Ovary (tissue), 10 donors: ENCODE measurements around the gene OR5T1. TPM values are rescaled to one million over a fixed set of nuclear protein-coding genes. Genes with fewer than 3 reads are reported as not detected.

Source experiments
- DNase-seq, 5 donors: peaks; one replicate each; pipeline ENCODE4 v3.0.0-alpha.2; 2019 to 2020
- H3K27ac ChIP-seq, 2 donors: fragments of 200-600 bp; one replicate each; pipeline versions ENCODE4 v1.5.1 to v1.8.0; 2019 to 2022
- H3K27me3 ChIP-seq: fragments of 200-600 bp; one replicate; pipeline ENCODE4 v1.8.0; 2022
- H3K36me3 ChIP-seq: fragments of 200-600 bp; sonication (generic); one replicate; pipeline ENCODE4 v1.5.1; 2019
- H3K4me1 ChIP-seq: one replicate; pipeline ENCODE4 v1.8.1; 2013; ENCODE audit warnings: mild to moderate bottlenecking, moderate library complexity; ENCODE audit not compliant: insufficient read depth
- H3K4me3 ChIP-seq: fragments of 200-600 bp; sonication (generic); one replicate; pipeline ENCODE4 v1.5.1; 2017
- H3K9me3 ChIP-seq, 2 donors: fragments of 200-600 bp in 1 of 2; sonication (generic) in 1 of 2; one replicate each; pipeline versions ENCODE4 v1.5.1 to v1.8.1; 2013 to 2019; ENCODE audit warnings: mild to moderate bottlenecking in 1 of 2, moderate library complexity in 1 of 2
- CTCF ChIP-seq, 3 donors: fragments of 450-650 bp in 2 of 3; fragments of 200-600 bp in 1 of 3; IDR thresholded peaks; one replicate each; pipeline versions ENCODE4 v1.5.1 to v1.8.0; 2016 to 2022; ENCODE audit warnings: antibody characterized with exemption in 3 of 3, mild to moderate bottlenecking in 1 of 3
- EP300 ChIP-seq: sonication (generic); formaldehyde crosslinking; IDR thresholded peaks from one replicate; pipeline ENCODE4 v1.6.1; 2017; ENCODE audit warnings: antibody characterized with exemption
- POLR2A ChIP-seq: fragments of 450-650 bp; IDR thresholded peaks from one replicate; pipeline ENCODE4 v1.6.1; 2017; ENCODE audit warnings: antibody characterized with exemption, mild to moderate bottlenecking, moderate library complexity
- WGBS, 3 donors: extraction: QIAGEN DNeasy Blood & Tissue Kit in 1 of 3; methylation state at CpG; one replicate each; pipeline versions ENCODE4 v1.1.5 to v1.1.7; 2013 to 2017; 5-methylcytosine and 5-hydroxymethylcytosine counted together
- intact Hi-C, 4 donors: fragments of 100-400 bp; cut with DNase I; formaldehyde crosslinking; loops; one replicate each; pipeline versions ENCODE4 v1.11.0 to v1.15.1; 2022 to 2023
- long read RNA-seq, 3 donors: library from polyadenylated mRNA in 2 of 3; unstranded in 2 of 3; transcript quantifications; one replicate each; pipeline ENCODE4 v2.0.0 and lab custom pipeline, GENCODE V29; 2021 to 2026
- polyA plus RNA-seq, 2 donors: library from polyadenylated mRNA; stranded (reverse); fragments of 200-250 nt in 1 of 2; fragments of 350-450 nt in 1 of 2; fragmentation: Illumina TruSeq in 1 of 2; extraction: RNeasy Lipid Tissue Mini Kit (QIAGEN cat#74804) in 1 of 2; gene quantifications; one replicate each; pipeline ENCODE4 v1.2.3, GENCODE V29; 2013 to 2014
- total RNA-seq, 7 donors: library from RNA; depleted of rRNA in 2 of 7; stranded (reverse); fragments of >200 nt in 2 of 7; fragmentation: NEBNext Ultra II Directional in 3 of 7; extraction: Animal tissue kit (Norgen Biotek cat#: 25700) in 3 of 7; gene quantifications; one replicate each; pipeline versions ENCODE4 v1.1.0 to v1.2.4, GENCODE V29; 2016 to 2023
- donor health status: DM: no; HTN: no; CAD: no; lungs with moderate emphysema.
- donor health status: DM: no; HTN: no; CAD: no.
- donor health status: Bipolar disorder and iron deficiency.
- donor health status: DM: yes; HTN: yes; CAD: no.
- donor health status: DM: no; HTN: no; CAD: no.
- donor health status: DM: yes; HTN: yes; CAD: no.

The OR5T1 gene
- not detected for total RNA-seq
- polyA plus RNA-seq = not detected
- long read RNA-seq, donor 1 = 0 reads
- long read RNA-seq, donor 2 = 0 reads
- long read RNA-seq, donor 3 = 0 reads

- no peak for DNase-seq
- no peak within 1 kb of the TSS for H3K4me3 ChIP-seq
- TF ChIP-seq CTCF (IDR thresholded peaks at IDR 0.05) = no peak
- no peak for TF ChIP-seq POLR2A
- TF ChIP-seq EP300 = no peak
- intact Hi-C loops = no loop called here
- no peaks in the 10 kb centered on the region for H3K36me3 ChIP-seq
- H3K9me3 ChIP-seq = no peaks in the 10 kb centered on the region
- H3K27me3 ChIP-seq = no peaks in the 10 kb centered on the region
- H3K4me1 ChIP-seq = no peaks in the 10 kb centered on the region
- H3K27ac ChIP-seq = no peak within 1 kb of the TSS
Observed at GRCh38 chr11:56273854-56274253, at the start of gene OR5T1. Gene OR5T1 (plus strand): TSS chr11:56274154. CDS start chr11:56275639, 1,485 bp downstream.

- intact Hi-C loops = no loop called here
- Histone ChIP-seq H3K9me3 (no peaks in the 10 kb centered on the region), H3K4me1 (no peaks in the 10 kb centered on the region), H3K27me3 (no peaks in the 10 kb centered on the region), H3K4me3 (no peak within 1 kb of the TSS), H3K27ac (no peak within 1 kb of the TSS), H3K36me3 (no peaks in the 10 kb centered on the region)
- no peak for TF ChIP-seq EP300
- no peak for TF ChIP-seq POLR2A
- no peak for TF ChIP-seq CTCF (IDR thresholded peaks at IDR 0.05)
- no peak for DNase-seq
- WGBS, 3 donors = 44 to 53% (median 50%) methylated on average over 1 of the region's 1 CpG
Observed at GRCh38 chr11:56234155-56234554, 39.8 kb upstream of the OR5T1 start, which contains the start of gene OR5T2. Gene OR5T2 (minus strand): TSS chr11:56234255. CDS start chr11:56233062, 1,193 bp downstream.

DNA sequence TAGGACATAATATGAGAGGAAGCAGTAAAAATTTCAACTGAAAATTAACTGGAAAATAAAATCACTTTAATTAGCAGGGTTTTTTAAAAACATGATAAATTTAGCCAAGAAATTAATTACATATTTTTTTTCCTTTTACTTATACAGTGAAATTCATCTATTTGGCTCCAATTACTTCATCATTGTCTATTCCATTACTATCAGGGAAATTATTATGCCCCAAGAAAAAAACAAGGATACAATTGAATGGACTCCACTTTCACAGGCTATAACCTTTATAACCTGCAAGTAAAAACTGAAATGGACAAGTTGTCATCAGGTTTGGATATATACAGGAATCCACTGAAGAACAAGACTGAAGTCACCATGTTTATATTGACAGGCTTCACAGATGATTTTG, 22.0 kb upstream of the OR5T1 start, which contains the start of gene OR5T3:
Gene OR5T3, plus strand, starts transcription at position 301 of the 400 bp plus-strand sequence. Its CDS starts 0 bp downstream, at position 301.
- no peaks in the 10 kb centered on the region for H3K9me3 ChIP-seq
- no peaks in the 10 kb centered on the region for H3K27me3 ChIP-seq
- intact Hi-C loops = no loop called here
- no peak within 1 kb of the TSS for H3K4me3 ChIP-seq
- H3K4me1 ChIP-seq = no peaks in the 10 kb centered on the region
- no peak for DNase-seq
- TF ChIP-seq POLR2A (no peak), CTCF (IDR thresholded peaks at IDR 0.05) (no peak), EP300 (no peak)
- no peaks in the 10 kb centered on the region for H3K36me3 ChIP-seq
- H3K27ac ChIP-seq = no peak within 1 kb of the TSS

GRCh38 chr11:56271092-56271491, 2.9 kb upstream of the OR5T1 start:
- WGBS, 3 donors = 57 to 63% (median 62%) methylated on average over 3 of the region's 3 CpGs
- intact Hi-C loops = no loop called here
- no peaks in the 10 kb centered on the region for H3K27me3 ChIP-seq
- H3K9me3 ChIP-seq = no peaks in the 10 kb centered on the region
- no peaks in the 10 kb centered on the region for H3K4me1 ChIP-seq
- TF ChIP-seq POLR2A = no peak
- no peak for TF ChIP-seq EP300
- no peak for TF ChIP-seq CTCF (IDR thresholded peaks at IDR 0.05)
- DNase-seq = no peak
- H3K4me3 ChIP-seq = no peak overlapping the region
- H3K36me3 ChIP-seq = no peaks in the 10 kb centered on the region
- H3K27ac ChIP-seq = no peak overlapping the region
